SKM-1 treated with dmso at 0.1 percent for 144 hours (cell line): ENCODE data around the gene FLT4.
"Not testable (repeated sequence)": the region's sequence is repeated elsewhere in the genome, so short reads cannot be mapped to it uniquely, and the experiment has no call there.

ENCODE experiments used
- DNase-seq: peaks from one replicate; lab custom pipeline; 2025; ENCODE audit not compliant: unreplicated experiment; lab: John Stamatoyannopoulos, UW

FLT4 gene

GRCh38 chr5:180670586-180671359 is 21.4 kb upstream of the FLT4 start:
- DNase-seq = peak; percentile 77

- DNase-seq = no peak
Measured at GRCh38 chr5:180670157-180670556, 20.8 kb upstream of the FLT4 start.

- no peak for DNase-seq
Measured at GRCh38 chr5:180669661-180670060, 20.3 kb upstream of the FLT4 start.

- DNase-seq = no peak
Measured at GRCh38 chr5:180668835-180669596, 19.6 kb upstream of the FLT4 start.

- DNase-seq = no peak
Measured at GRCh38 chr5:180666812-180667211, 17.4 kb upstream of the FLT4 start.

- no peak for DNase-seq
Measured at GRCh38 chr5:180665682-180666404, 16.4 kb upstream of the FLT4 start.

- DNase-seq = no peak
Measured at GRCh38 chr5:180658774-180659564, 9.6 kb upstream of the FLT4 start.

GRCh38 chr5:180655243-180655642 is 5.8 kb upstream of the FLT4 start:
- DNase-seq = not testable (repeated sequence)

GRCh38 chr5:180652771-180653170 is 3.4 kb upstream of the FLT4 start:
- no peak for DNase-seq

GRCh38 chr5:180652346-180652745 is 2.9 kb upstream of the FLT4 start:
- no peak for DNase-seq

- DNase-seq = no peak
Measured at GRCh38 chr5:180648658-180649296, 623 bp downstream of the FLT4 start.

- DNase-seq = no peak
Measured at GRCh38 chr5:180647941-180648500, 1.4 kb downstream of the FLT4 start.

GRCh38 chr5:180647465-180647864 is 1.9 kb downstream of the FLT4 start:
- DNase-seq = no peak

- DNase-seq = no peak
Measured at GRCh38 chr5:180646963-180647305, 2.5 kb downstream of the FLT4 start.

GRCh38 chr5:180646289-180646962 is 3.0 kb downstream of the FLT4 start:
- no peak for DNase-seq

GRCh38 chr5:180645274-180646204 is 3.9 kb downstream of the FLT4 start:
- no peak for DNase-seq

GRCh38 chr5:180644825-180645273 is 4.6 kb downstream of the FLT4 start:
- DNase-seq = no peak

GRCh38 chr5:180644129-180644824 is 5.1 kb downstream of the FLT4 start:
- no peak for DNase-seq
